ENCODE data around the gene UBASH3A.

DNA sequence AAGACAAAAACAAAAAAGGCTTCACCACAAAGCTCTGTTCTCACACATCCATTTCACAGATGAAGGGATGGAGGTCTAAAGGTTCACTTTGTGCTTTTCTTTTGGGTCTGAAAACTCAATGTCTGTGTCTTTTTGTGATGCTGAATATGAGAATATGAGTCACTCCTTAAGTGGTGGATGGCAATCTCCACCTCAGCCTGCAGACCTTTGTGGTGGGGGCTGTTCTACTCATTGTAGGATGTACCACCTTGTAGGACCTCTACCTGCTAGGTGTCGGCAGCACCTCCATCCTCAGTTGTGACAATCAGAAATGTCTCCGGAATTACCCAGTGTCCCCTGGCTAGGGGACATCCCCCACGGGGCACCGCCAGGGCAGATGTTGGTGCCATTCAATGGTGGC is 42.8 kb downstream of the UBASH3A start:
- TF ChIP-seq, protein P1, sequence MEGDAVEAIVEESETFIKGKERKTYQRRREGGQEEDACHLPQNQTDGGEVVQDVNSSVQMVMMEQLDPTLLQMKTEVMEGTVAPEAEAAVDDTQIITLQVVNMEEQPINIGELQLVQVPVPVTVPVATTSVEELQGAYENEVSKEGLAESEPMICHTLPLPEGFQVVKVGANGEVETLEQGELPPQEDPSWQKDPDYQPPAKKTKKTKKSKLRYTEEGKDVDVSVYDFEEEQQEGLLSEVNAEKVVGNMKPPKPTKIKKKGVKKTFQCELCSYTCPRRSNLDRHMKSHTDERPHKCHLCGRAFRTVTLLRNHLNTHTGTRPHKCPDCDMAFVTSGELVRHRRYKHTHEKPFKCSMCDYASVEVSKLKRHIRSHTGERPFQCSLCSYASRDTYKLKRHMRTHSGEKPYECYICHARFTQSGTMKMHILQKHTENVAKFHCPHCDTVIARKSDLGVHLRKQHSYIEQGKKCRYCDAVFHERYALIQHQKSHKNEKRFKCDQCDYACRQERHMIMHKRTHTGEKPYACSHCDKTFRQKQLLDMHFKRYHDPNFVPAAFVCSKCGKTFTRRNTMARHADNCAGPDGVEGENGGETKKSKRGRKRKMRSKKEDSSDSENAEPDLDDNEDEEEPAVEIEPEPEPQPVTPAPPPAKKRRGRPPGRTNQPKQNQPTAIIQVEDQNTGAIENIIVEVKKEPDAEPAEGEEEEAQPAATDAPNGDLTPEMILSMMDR (IDR thresholded peaks at IDR 0.05) = no peak
- TF ChIP-seq POLR2A (IDR thresholded peaks at IDR 0.05) = no peak
- TF ChIP-seq EP300 (IDR thresholded peaks at IDR 0.05) = no peak
